Spleen (tissue), 11 donors: ENCODE data around the gene MTA2. TPM values are rescaled to one million over a fixed set of nuclear protein-coding genes. Genes with fewer than 3 reads are reported as not detected.
A peak's percentile ranks its signal among the peaks of the same experiment; 100 is the strongest.

Experiments
- DNase-seq: peaks from one replicate; pipeline ENCODE4 v3.0.0-alpha.2; 2020
- H3K27ac ChIP-seq, 8 donors: fragments of 200-600 bp; sonication (generic) in 7 of 8; 1 replicate in 4 of 8; 2 replicates in 4 of 8; pipeline versions ENCODE4 v1.5.0 to v1.8.0; 2016 to 2021; ENCODE audit warnings: inconsistent platforms in 4 of 8, mild to moderate bottlenecking in 4 of 8, moderate library complexity in 1 of 8
- H3K27me3 ChIP-seq, 7 donors: fragments of 200-600 bp; sonication (generic) in 6 of 7; replicated peaks in 1 of 7; 1 replicate in 4 of 7; 2 replicates in 3 of 7; pipeline versions ENCODE4 v1.5.0 to v1.8.0; 2016 to 2021; ENCODE audit warnings: inconsistent platforms in 3 of 7, mild to moderate bottlenecking in 1 of 7
- H3K36me3 ChIP-seq, 6 donors: fragments of 200-600 bp; sonication (generic) in 5 of 6; 1 replicate in 4 of 6; 2 replicates in 2 of 6; pipeline versions ENCODE4 v1.5.0 to v1.8.0; 2016 to 2021; ENCODE audit warnings: inconsistent platforms in 2 of 6
- H3K4me1 ChIP-seq, 6 donors: fragments of 200-600 bp; sonication (generic) in 5 of 6; 1 replicate in 3 of 6; 2 replicates in 3 of 6; pipeline versions ENCODE4 v1.5.0 to v1.8.0; 2016 to 2021; ENCODE audit warnings: inconsistent platforms in 3 of 6
- H3K4me3 ChIP-seq, 8 donors: fragments of 200-600 bp; sonication (generic) in 7 of 8; 1 replicate in 4 of 8; 2 replicates in 4 of 8; pipeline versions ENCODE4 v1.5.0 to v1.8.0; 2016 to 2021; ENCODE audit warnings: inconsistent platforms in 4 of 8, mild to moderate bottlenecking in 4 of 8, moderate library complexity in 2 of 8
- H3K9me3 ChIP-seq, 8 donors: fragments of 200-600 bp; sonication (generic) in 7 of 8; 1 replicate in 4 of 8; 2 replicates in 4 of 8; pipeline versions ENCODE4 v1.5.0 to v1.8.0; 2016 to 2021; ENCODE audit warnings: inconsistent platforms in 4 of 8
- CTCF ChIP-seq, 11 experiments: fragments of 200-600 bp in 7 of 11; fragments of 450-650 bp in 4 of 11; sonication (generic) in 4 of 11; IDR thresholded peaks in 8 of 11; conservative IDR thresholded peaks in 3 of 11; 1 replicate in 7 of 11; 2 replicates in 4 of 11; pipeline versions ENCODE4 v1.4.0 to v1.8.0; 2016 to 2021; ENCODE audit warnings: antibody characterized with exemption in 11 of 11, inconsistent platforms in 4 of 11, mild to moderate bottlenecking in 1 of 11
- POLR2A ChIP-seq, 3 donors: fragments of 450-650 bp; IDR thresholded peaks; one replicate each; pipeline ENCODE4 v1.5.1; 2017; ENCODE audit warnings: antibody characterized with exemption in 3 of 3, mild to moderate bottlenecking in 1 of 3
- POLR2AphosphoS5 ChIP-seq, 3 donors: sonication (generic); formaldehyde crosslinking; IDR thresholded peaks; one replicate each; pipeline ENCODE4 v1.5.1; 2017; ENCODE audit warnings: antibody characterized with exemption in 3 of 3
- WGBS, 5 donors: extraction: QIAGEN DNeasy Blood & Tissue Kit in 3 of 5; methylation state at CpG; one replicate each; pipeline versions ENCODE4 v1.1.5 to v1.1.7; 2013 to 2018; 5-methylcytosine and 5-hydroxymethylcytosine counted together
- intact Hi-C: fragments of 100-400 bp; cut with DNase I; formaldehyde crosslinking; loops from one replicate; pipeline ENCODE4 v1.15.0; 2023; ENCODE audit warnings: low total_unique reads
- polyA plus RNA-seq, 3 donors: library from polyadenylated mRNA; stranded (reverse); fragments of 200-250 nt; gene quantifications; one replicate each; pipeline ENCODE4 v1.2.1, GENCODE V29; 2013
- total RNA-seq, 7 donors: library from RNA; depleted of rRNA in 3 of 7; stranded (reverse); fragments of >200 nt in 3 of 7; fragmentation: NEBNext Ultra II Directional in 4 of 7; extraction: Animal tissue kit (Norgen Biotek cat#: 25700) in 4 of 7; gene quantifications; one replicate each; pipeline versions ENCODE4 v1.1.0 to v1.2.1, GENCODE V29; 2016 to 2021
- donor health status: healthy with polysubstance abuse.
- donor health status: DM: no; HTN: no; CAD: no; lungs with moderate emphysema.
- donor health status: DM: no; HTN: no; CAD: no.
- donor health status: Bipolar disorder and iron deficiency.
- donor health status: healthy.
- donor health status: DM: no; HTN: no; CAD: no.
- donor health status: DM: yes; HTN: yes; CAD: no.

The MTA2 gene
- total and polyA plus RNA-seq, 10 donors = 55.3 to 154 (median 111) TPM

- intact Hi-C loops = no loop called here
- Histone ChIP-seq H3K4me3 (no peak overlapping the region), H3K4me1 (peaks cover 0 to under 1% (median 0%) of the 10 kb centered on the region in 6 donors), H3K9me3 (no peaks in the 10 kb centered on the region), H3K27ac (no peak overlapping the region), H3K36me3 (peaks cover 14 to 84% (median 77%) of the 10 kb centered on the region in 6 donors), H3K27me3 (no peaks in the 10 kb centered on the region)
- no peak for DNase-seq
- 79 to 92% (median 90%) methylated on average over 3 of the region's 3 CpGs for WGBS, 5 donors
- no peak for TF ChIP-seq POLR2A (IDR thresholded peaks at IDR 0.05)
- TF ChIP-seq CTCF (IDR thresholded peaks at IDR 0.05 in 8 of 11, conservative IDR thresholded peaks at IDR 0.05 in 3 of 11) = no peak
- no peak for TF ChIP-seq POLR2AphosphoS5 (IDR thresholded peaks at IDR 0.05)
Observed at GRCh38 chr11:62627713-62628112, 26.0 kb upstream of the MTA2 start.

- Histone ChIP-seq H3K4me1 (peaks cover 13 to 35% (median 20%) of the 10 kb centered on the region in 6 donors), H3K4me3 (peak overlapping the region in 6 of 8 donors; percentile 78 to 91 (median 83)), H3K9me3 (no peaks in the 10 kb centered on the region), H3K36me3 (peaks cover 5 to 54% (median 28%) of the 10 kb centered on the region in 6 donors), H3K27ac (peak overlapping the region; percentile 78 to 95 (median 92)), H3K27me3 (no peaks in the 10 kb centered on the region)
- 84 to 89% (median 86%) methylated on average over 7 of the region's 7 CpGs for WGBS, 5 donors
- no peak for DNase-seq
- intact Hi-C loops = no loop called here
- TF ChIP-seq POLR2AphosphoS5 (IDR thresholded peaks at IDR 0.05) (no peak), POLR2A (IDR thresholded peaks at IDR 0.05) (no peak), CTCF (IDR thresholded peaks at IDR 0.05 in 8 of 11, conservative IDR thresholded peaks at IDR 0.05 in 3 of 11) (no peak)
Observed at GRCh38 chr11:62622476-62623089, 20.9 kb upstream of the MTA2 start.

- H3K4me1 ChIP-seq = peaks cover 13 to 35% (median 20%) of the 10 kb centered on the region in 6 donors
- intact Hi-C loops = no loop called here
- peak within 1 kb of the TSS; percentile 72 to 91 (median 80) for H3K4me3 ChIP-seq
- H3K9me3 ChIP-seq = no peaks in the 10 kb centered on the region
- peak in 1 of 3 donors; percentile 86 for TF ChIP-seq POLR2A (IDR thresholded peaks at IDR 0.05)
- TF ChIP-seq POLR2AphosphoS5 (IDR thresholded peaks at IDR 0.05) = peak; percentile 96 to 99 (median 96)
- TF ChIP-seq CTCF (IDR thresholded peaks at IDR 0.05 in 8 of 11, conservative IDR thresholded peaks at IDR 0.05 in 3 of 11) = peak in 7 of 11 experiments; percentile 13 to 71 (median 51)
- peak; percentile 99 for DNase-seq
- peak within 1 kb of the TSS; percentile 78 to 95 (median 92) for H3K27ac ChIP-seq
- H3K36me3 ChIP-seq = peaks cover 5 to 54% (median 28%) of the 10 kb centered on the region in 6 donors
- no peaks in the 10 kb centered on the region for H3K27me3 ChIP-seq
- 0 to 2% (median 1%) methylated on average over 25 to 77 of the region's 77 CpGs for WGBS, 5 donors
Observed at GRCh38 chr11:62621567-62622470, 20.2 kb upstream of the MTA2 start, which contains the start of gene B3GAT3. Gene B3GAT3 (minus strand): TSS chr11:62621986. CDS start chr11:62621947, 39 bp downstream.
